ENCODE data around the gene DYNC2H1.

DYNC2H1 gene

GRCh38 chr11:103167166-103167565, 57.9 kb downstream of the DYNC2H1 start:
- no peaks in the 10 kb centered on the region for H3K27me3 ChIP-seq (ENCODE audit: insufficient read depth, low read length)
- peaks cover 38% of the 10 kb centered on the region for H3K36me3 ChIP-seq (ENCODE audit: insufficient read depth, low read length)
- H2AFZ ChIP-seq (ENCODE audit: low read depth, low read length): no peak overlapping the region
- H3K4me3 ChIP-seq (ENCODE audit: low read length): no peak overlapping the region
- no peaks in the 10 kb centered on the region for H3K9me3 ChIP-seq (ENCODE audit: low read length)
- no peaks in the 10 kb centered on the region for H3K4me1 ChIP-seq (ENCODE audit: insufficient read depth, low read length)

DNA sequence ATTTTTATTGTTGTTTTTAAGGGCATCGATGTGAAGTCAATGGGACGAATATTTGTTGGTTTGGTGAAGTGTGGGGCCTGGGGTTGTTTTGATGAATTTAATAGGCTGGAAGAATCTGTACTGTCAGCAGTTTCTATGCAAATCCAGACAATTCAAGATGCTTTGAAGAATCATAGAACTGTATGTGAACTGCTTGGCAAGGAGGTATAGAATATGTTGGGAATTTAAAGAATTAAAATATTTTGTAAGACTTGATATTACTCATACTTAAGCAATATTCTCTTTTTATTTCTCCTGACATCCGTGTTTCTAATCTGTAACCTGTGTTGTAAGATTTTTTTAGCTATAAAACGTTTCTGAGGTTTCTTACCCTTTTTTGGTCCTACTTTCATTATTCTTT, 61.6 kb downstream of the DYNC2H1 start:
- Histone ChIP-seq H2AFZ (ENCODE audit: low read depth, low read length) (no peak overlapping the region), H3K9me3 (ENCODE audit: low read length) (no peaks in the 10 kb centered on the region), H3K4me1 (ENCODE audit: insufficient read depth, low read length) (no peaks in the 10 kb centered on the region), H3K36me3 (ENCODE audit: insufficient read depth, low read length) (peaks cover 32% of the 10 kb centered on the region), H3K4me3 (ENCODE audit: low read length) (no peak overlapping the region), H3K27me3 (ENCODE audit: insufficient read depth, low read length) (no peaks in the 10 kb centered on the region)

- no peaks in the 10 kb centered on the region for H3K9me3 ChIP-seq (ENCODE audit: low read length)
- H3K4me1 ChIP-seq (ENCODE audit: insufficient read depth, low read length): no peaks in the 10 kb centered on the region
- H3K4me3 ChIP-seq (ENCODE audit: low read length): no peak overlapping the region
- peaks cover 14% of the 10 kb centered on the region for H3K36me3 ChIP-seq (ENCODE audit: insufficient read depth, low read length)
- no peaks in the 10 kb centered on the region for H3K27me3 ChIP-seq (ENCODE audit: insufficient read depth, low read length)
- no peak overlapping the region for H2AFZ ChIP-seq (ENCODE audit: low read depth, low read length)
Measured at GRCh38 chr11:103175461-103176129, 66.4 kb downstream of the DYNC2H1 start.

- Histone ChIP-seq H2AFZ (ENCODE audit: low read depth, low read length) (no peak overlapping the region), H3K27me3 (ENCODE audit: insufficient read depth, low read length) (no peaks in the 10 kb centered on the region), H3K36me3 (ENCODE audit: insufficient read depth, low read length) (peaks cover 3% of the 10 kb centered on the region)
Measured at GRCh38 chr11:103183981-103184611, 74.9 kb downstream of the DYNC2H1 start.

DNA sequence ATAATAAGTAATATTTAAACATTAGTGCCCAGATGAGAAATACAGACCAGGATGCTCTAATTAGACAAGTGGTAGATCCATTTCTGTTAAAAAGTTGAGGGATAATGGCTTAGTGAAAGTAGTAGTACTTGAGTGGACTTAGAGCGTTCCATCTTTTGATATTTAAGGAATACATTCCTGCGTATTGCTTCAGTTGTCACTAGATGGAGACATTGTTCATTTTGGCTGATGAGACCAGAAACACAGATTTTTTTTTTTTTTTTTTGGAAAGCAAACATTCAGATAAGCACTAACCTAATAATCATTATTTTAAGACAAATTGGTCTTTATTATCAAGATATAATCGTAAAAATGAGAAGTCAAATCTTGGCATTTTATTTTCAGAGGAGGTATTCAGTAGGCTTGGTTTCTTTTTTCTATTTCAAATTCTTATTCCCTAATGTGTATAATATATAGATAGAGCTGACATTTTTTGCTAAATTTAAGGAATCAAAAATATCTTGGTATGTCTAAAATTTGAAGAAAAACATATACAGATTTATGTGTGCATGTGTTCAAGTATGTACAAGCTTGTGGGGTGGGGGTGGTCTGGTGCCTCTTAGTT, 92.9 kb downstream of the DYNC2H1 start:
- Histone ChIP-seq H2AFZ (ENCODE audit: low read depth, low read length) (no peak overlapping the region), H3K4me1 (ENCODE audit: insufficient read depth, low read length) (no peaks in the 10 kb centered on the region), H3K27me3 (ENCODE audit: insufficient read depth, low read length) (no peaks in the 10 kb centered on the region), H3K36me3 (ENCODE audit: insufficient read depth, low read length) (peaks cover 35% of the 10 kb centered on the region), H3K9me3 (ENCODE audit: low read length) (peaks cover 4% of the 10 kb centered on the region), H3K4me3 (ENCODE audit: low read length) (no peak overlapping the region)

More at GRCh38 chr11:103183981-103184611, 74.9 kb downstream of the DYNC2H1 start:
- no peaks in the 10 kb centered on the region for H3K9me3 ChIP-seq (ENCODE audit: low read length)
- peaks cover 2% of the 10 kb centered on the region for H3K4me1 ChIP-seq (ENCODE audit: insufficient read depth, low read length)
- H3K4me3 ChIP-seq (ENCODE audit: low read length): no peak overlapping the region

GRCh38 chr11:103210543-103210942, 101.3 kb downstream of the DYNC2H1 start:
- no peaks in the 10 kb centered on the region for H3K27me3 ChIP-seq (ENCODE audit: insufficient read depth, low read length)
- no peak overlapping the region for H2AFZ ChIP-seq (ENCODE audit: low read depth, low read length)
- H3K4me1 ChIP-seq (ENCODE audit: insufficient read depth, low read length): no peaks in the 10 kb centered on the region

GRCh38 chr11:103215812-103216211, 106.6 kb downstream of the DYNC2H1 start:
- H3K27me3 ChIP-seq (ENCODE audit: insufficient read depth, low read length): no peaks in the 10 kb centered on the region
- H3K36me3 ChIP-seq (ENCODE audit: insufficient read depth, low read length): no peaks in the 10 kb centered on the region
- no peak overlapping the region for H3K4me3 ChIP-seq (ENCODE audit: low read length)
- H3K9me3 ChIP-seq (ENCODE audit: low read length): no peaks in the 10 kb centered on the region
- H2AFZ ChIP-seq (ENCODE audit: low read depth, low read length): no peak overlapping the region
- H3K4me1 ChIP-seq (ENCODE audit: insufficient read depth, low read length): no peaks in the 10 kb centered on the region

More at GRCh38 chr11:103210543-103210942, 101.3 kb downstream of the DYNC2H1 start:
- Histone ChIP-seq H3K9me3 (ENCODE audit: low read length) (no peaks in the 10 kb centered on the region), H3K36me3 (ENCODE audit: insufficient read depth, low read length) (peaks cover 6% of the 10 kb centered on the region), H3K4me3 (ENCODE audit: low read length) (no peak overlapping the region)

- Histone ChIP-seq H3K27me3 (ENCODE audit: insufficient read depth, low read length) (no peaks in the 10 kb centered on the region), H3K36me3 (ENCODE audit: insufficient read depth, low read length) (peaks cover 4% of the 10 kb centered on the region), H2AFZ (ENCODE audit: low read depth, low read length) (no peak overlapping the region), H3K9me3 (ENCODE audit: low read length) (no peaks in the 10 kb centered on the region), H3K4me1 (ENCODE audit: insufficient read depth, low read length) (no peaks in the 10 kb centered on the region), H3K4me3 (ENCODE audit: low read length) (no peak overlapping the region)
Measured at GRCh38 chr11:103220133-103220532, 110.9 kb downstream of the DYNC2H1 start.

DNA sequence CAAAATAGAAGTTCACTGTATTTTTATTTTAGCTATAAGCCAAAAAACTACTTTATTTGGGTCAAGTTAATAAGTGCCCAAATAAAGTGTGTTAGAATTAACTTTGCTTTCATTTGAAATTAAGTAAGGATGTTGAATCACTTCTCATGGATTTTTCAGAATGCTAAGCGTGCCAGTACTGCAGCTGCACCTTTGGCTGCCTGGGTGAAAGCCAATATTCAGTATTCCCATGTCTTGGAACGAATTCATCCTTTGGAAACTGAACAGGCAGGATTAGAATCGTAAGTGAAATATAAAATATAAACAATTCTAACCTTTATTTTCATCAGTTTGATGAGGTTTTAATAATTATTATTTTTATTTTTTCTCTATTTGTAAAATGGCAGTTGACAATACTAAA, 113.6 kb downstream of the DYNC2H1 start:
- H2AFZ ChIP-seq (ENCODE audit: low read depth, low read length): no peak overlapping the region
- H3K36me3 ChIP-seq (ENCODE audit: insufficient read depth, low read length): peaks cover 4% of the 10 kb centered on the region
- no peaks in the 10 kb centered on the region for H3K9me3 ChIP-seq (ENCODE audit: low read length)
- no peak overlapping the region for H3K4me3 ChIP-seq (ENCODE audit: low read length)
- no peaks in the 10 kb centered on the region for H3K4me1 ChIP-seq (ENCODE audit: insufficient read depth, low read length)
- no peaks in the 10 kb centered on the region for H3K27me3 ChIP-seq (ENCODE audit: insufficient read depth, low read length)

- Histone ChIP-seq H3K4me3 (ENCODE audit: low read length) (no peak overlapping the region), H3K4me1 (ENCODE audit: insufficient read depth, low read length) (no peaks in the 10 kb centered on the region), H3K36me3 (ENCODE audit: insufficient read depth, low read length) (no peaks in the 10 kb centered on the region), H2AFZ (ENCODE audit: low read depth, low read length) (no peak overlapping the region), H3K27me3 (ENCODE audit: insufficient read depth, low read length) (no peaks in the 10 kb centered on the region), H3K9me3 (ENCODE audit: low read length) (no peaks in the 10 kb centered on the region)
Measured at GRCh38 chr11:103228807-103229206, 119.6 kb downstream of the DYNC2H1 start.

GRCh38 chr11:103234974-103235373, 125.7 kb downstream of the DYNC2H1 start:
- Histone ChIP-seq H2AFZ (ENCODE audit: low read depth, low read length) (no peak overlapping the region), H3K36me3 (ENCODE audit: insufficient read depth, low read length) (peaks cover 4% of the 10 kb centered on the region), H3K4me1 (ENCODE audit: insufficient read depth, low read length) (no peaks in the 10 kb centered on the region), H3K9me3 (ENCODE audit: low read length) (no peaks in the 10 kb centered on the region), H3K27me3 (ENCODE audit: insufficient read depth, low read length) (no peaks in the 10 kb centered on the region), H3K4me3 (ENCODE audit: low read length) (no peak overlapping the region)

- H3K4me3 ChIP-seq (ENCODE audit: low read length): no peak overlapping the region
- H3K9me3 ChIP-seq (ENCODE audit: low read length): no peaks in the 10 kb centered on the region
- no peaks in the 10 kb centered on the region for H3K4me1 ChIP-seq (ENCODE audit: insufficient read depth, low read length)
- peaks cover 11% of the 10 kb centered on the region for H3K36me3 ChIP-seq (ENCODE audit: insufficient read depth, low read length)
- H2AFZ ChIP-seq (ENCODE audit: low read depth, low read length): no peak overlapping the region
- H3K27me3 ChIP-seq (ENCODE audit: insufficient read depth, low read length): no peaks in the 10 kb centered on the region
Measured at GRCh38 chr11:103241574-103241973, 132.3 kb downstream of the DYNC2H1 start.

- no peaks in the 10 kb centered on the region for H3K4me1 ChIP-seq (ENCODE audit: insufficient read depth, low read length)
- H3K36me3 ChIP-seq (ENCODE audit: insufficient read depth, low read length): peaks cover 4% of the 10 kb centered on the region
- H3K27me3 ChIP-seq (ENCODE audit: insufficient read depth, low read length): no peaks in the 10 kb centered on the region
- no peak overlapping the region for H2AFZ ChIP-seq (ENCODE audit: low read depth, low read length)
- no peak overlapping the region for H3K4me3 ChIP-seq (ENCODE audit: low read length)
- H3K9me3 ChIP-seq (ENCODE audit: low read length): no peaks in the 10 kb centered on the region
Measured at GRCh38 chr11:103254123-103254522, 144.9 kb downstream of the DYNC2H1 start.

All from neuron (in vitro differentiated cells).